WERI-Rb-1 (cell line): ENCODE measurements around the gene CCDC54.

ENCODE experiments used
- DNase-seq: peaks from one replicate; pipeline ENCODE4 v3.0.0-alpha.2; 2020
- H3K27ac ChIP-seq: fragments of 250-450 bp; sonication (Bioruptor Pico); 2 replicates; pipeline ENCODE4 v1.5.1; 2020; ENCODE audit warnings: mild to moderate bottlenecking, moderate library complexity
- H3K27me3 ChIP-seq: fragments of 250-450 bp; sonication (Bioruptor Pico); 2 replicates; pipeline ENCODE4 v1.5.1; 2021; ENCODE audit warnings: mild to moderate bottlenecking, low read depth, moderate library complexity; ENCODE audit not compliant: insufficient read depth, severe bottlenecking
- H3K36me3 ChIP-seq: fragments of 250-450 bp; sonication (Bioruptor Pico); 2 replicates; pipeline ENCODE4 v1.5.1; 2020; ENCODE audit warnings: mild to moderate bottlenecking, moderate library complexity
- H3K4me3 ChIP-seq: 2 replicates; pipeline ENCODE4 v1.5.1; 2011; ENCODE audit warnings: low read depth, mild to moderate bottlenecking, control low read depth, low read length
- H3K9me3 ChIP-seq: fragments of 250-450 bp; sonication (Bioruptor Pico); 2 replicates; pipeline ENCODE4 v1.5.1; 2021; ENCODE audit warnings: mild to moderate bottlenecking, moderate library complexity; ENCODE audit not compliant: severe bottlenecking
- CTCF ChIP-seq: IDR thresholded peaks from 2 replicates; pipeline ENCODE4 v1.5.1; 2011; ENCODE audit warnings: low read depth, mild to moderate bottlenecking, control low read depth, inconsistent platforms, low read length

The CCDC54 gene

GRCh38 chr3:107346564-107346963 lies 30.7 kb upstream of the CCDC54 start:
- H3K27me3 ChIP-seq, result no peaks in the 10 kb centered on the region
- no peak overlapping the region for H3K4me3 ChIP-seq
- DNase-seq, result no peak
- H3K9me3 ChIP-seq, result no peaks in the 10 kb centered on the region
- no peak for TF ChIP-seq CTCF
- H3K36me3 ChIP-seq, result no peaks in the 10 kb centered on the region
- no peak overlapping the region for H3K27ac ChIP-seq

GRCh38 chr3:107347751-107348150 lies 29.5 kb upstream of the CCDC54 start:
- Histone ChIP-seq H3K9me3 (no peaks in the 10 kb centered on the region), H3K4me3 (no peak overlapping the region), H3K27ac (no peak overlapping the region), H3K27me3 (no peaks in the 10 kb centered on the region), H3K36me3 (no peaks in the 10 kb centered on the region)
- TF ChIP-seq CTCF, result no peak
- no peak for DNase-seq

GRCh38 chr3:107356706-107357105 lies 20.5 kb upstream of the CCDC54 start:
- no peak for TF ChIP-seq CTCF
- DNase-seq, result no peak
- Histone ChIP-seq H3K27ac (no peak overlapping the region), H3K27me3 (no peaks in the 10 kb centered on the region), H3K9me3 (no peaks in the 10 kb centered on the region), H3K4me3 (no peak overlapping the region), H3K36me3 (no peaks in the 10 kb centered on the region)

- no peak overlapping the region for H3K27ac ChIP-seq
- no peak for TF ChIP-seq CTCF
- H3K36me3 ChIP-seq, result no peaks in the 10 kb centered on the region
- DNase-seq, result no peak
- no peaks in the 10 kb centered on the region for H3K9me3 ChIP-seq
- H3K4me3 ChIP-seq, result no peak overlapping the region
- no peaks in the 10 kb centered on the region for H3K27me3 ChIP-seq
These were observed 15.6 kb upstream of the CCDC54 start for GRCh38 chr3:107361633-107362032.

GRCh38 chr3:107365051-107365450 lies 12.2 kb upstream of the CCDC54 start:
- DNase-seq, result no peak
- no peaks in the 10 kb centered on the region for H3K9me3 ChIP-seq
- no peak overlapping the region for H3K4me3 ChIP-seq
- H3K27ac ChIP-seq, result no peak overlapping the region
- no peak for TF ChIP-seq CTCF
- no peaks in the 10 kb centered on the region for H3K36me3 ChIP-seq
- H3K27me3 ChIP-seq, result no peaks in the 10 kb centered on the region

- DNase-seq, result no peak
- H3K4me3 ChIP-seq, result no peak overlapping the region
These were observed 10.5 kb upstream of the CCDC54 start for GRCh38 chr3:107366766-107367165.

More at GRCh38 chr3:107366766-107367165, 10.5 kb upstream of the CCDC54 start:
- no peak overlapping the region for H3K27ac ChIP-seq
- no peaks in the 10 kb centered on the region for H3K9me3 ChIP-seq
- TF ChIP-seq CTCF, result no peak
- H3K27me3 ChIP-seq, result no peaks in the 10 kb centered on the region
- no peaks in the 10 kb centered on the region for H3K36me3 ChIP-seq
